GOT3 (cell line): Measurements from ENCODE around the gene SFTA2.
"Not testable (repeated sequence)": the region's sequence is repeated elsewhere in the genome, so short reads cannot be mapped to it uniquely, and the experiment has no call there.

ENCODE experiments used
- DNase-seq: peaks from one replicate; lab custom pipeline; 2025; ENCODE audit warnings: mixed read lengths; lab: John Stamatoyannopoulos, UW

The SFTA2 gene

GRCh38 chr6:30931969-30932645, at the start of gene SFTA2:
Gene SFTA2, minus strand, starts transcription at chr6:30932170. Its CDS starts 74 bp downstream, at chr6:30932096.
- no peak for DNase-seq

GRCh38 chr6:30979690-30980089, 47.7 kb upstream of the SFTA2 start:
- no peak for DNase-seq

- no peak for DNase-seq
These were observed 47.2 kb upstream of the SFTA2 start for GRCh38 chr6:30979141-30979540.

GRCh38 chr6:30974490-30975252, 42.7 kb upstream of the SFTA2 start:
- DNase-seq = no peak

DNA sequence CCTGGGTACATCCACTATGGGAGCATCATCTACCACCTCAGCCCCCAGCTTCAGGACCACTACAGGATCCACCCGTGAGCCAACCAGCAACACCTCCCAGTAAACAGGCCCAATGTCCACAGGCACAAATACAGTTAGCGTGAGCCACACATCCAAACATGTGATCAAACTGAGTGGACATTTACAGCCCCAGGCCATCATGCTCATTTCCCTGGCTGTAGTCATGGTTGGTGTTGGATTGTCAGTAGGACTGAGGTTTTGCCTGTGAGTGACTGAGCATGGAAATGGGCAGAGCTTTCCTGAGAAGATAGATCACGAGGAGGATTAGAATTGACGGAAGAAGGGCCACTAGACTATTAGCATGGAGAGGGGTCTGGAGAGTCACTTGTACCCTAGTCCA, 40.8 kb upstream of the SFTA2 start:
- no peak for DNase-seq

GRCh38 chr6:30970946-30971345, 39.0 kb upstream of the SFTA2 start:
- DNase-seq = no peak

- DNase-seq = not testable (repeated sequence)
These were observed 37.2 kb upstream of the SFTA2 start for GRCh38 chr6:30969171-30969570.

- DNase-seq = no peak
These were observed 34.2 kb upstream of the SFTA2 start for GRCh38 chr6:30966154-30966553.

DNA sequence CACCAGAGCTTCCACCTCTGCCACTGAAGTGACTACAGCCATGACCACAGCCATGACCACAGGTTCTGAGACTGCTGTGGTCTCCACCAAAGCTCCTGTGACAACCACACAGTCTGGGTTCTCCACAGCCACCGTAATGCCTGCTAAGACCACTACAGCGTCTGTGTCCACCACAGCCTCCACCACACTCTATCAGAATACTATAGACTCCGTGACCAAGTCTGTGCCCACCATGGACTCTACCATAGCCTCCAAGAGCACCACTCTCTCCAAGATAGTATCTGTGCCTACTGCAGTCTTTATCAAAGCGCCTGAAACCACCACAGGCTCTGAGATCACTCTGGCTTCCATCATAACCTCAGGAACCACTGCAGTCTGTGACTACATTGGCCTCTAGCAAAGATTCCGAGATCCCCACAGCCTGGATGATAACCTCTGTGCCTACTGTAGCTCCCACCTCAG, 33.2 kb upstream of the SFTA2 start:
- DNase-seq = no peak

GRCh38 chr6:30964075-30964474, 32.1 kb upstream of the SFTA2 start:
- no peak for DNase-seq

- DNase-seq = no peak
These were observed 31.7 kb upstream of the SFTA2 start for GRCh38 chr6:30963641-30964040.

DNA sequence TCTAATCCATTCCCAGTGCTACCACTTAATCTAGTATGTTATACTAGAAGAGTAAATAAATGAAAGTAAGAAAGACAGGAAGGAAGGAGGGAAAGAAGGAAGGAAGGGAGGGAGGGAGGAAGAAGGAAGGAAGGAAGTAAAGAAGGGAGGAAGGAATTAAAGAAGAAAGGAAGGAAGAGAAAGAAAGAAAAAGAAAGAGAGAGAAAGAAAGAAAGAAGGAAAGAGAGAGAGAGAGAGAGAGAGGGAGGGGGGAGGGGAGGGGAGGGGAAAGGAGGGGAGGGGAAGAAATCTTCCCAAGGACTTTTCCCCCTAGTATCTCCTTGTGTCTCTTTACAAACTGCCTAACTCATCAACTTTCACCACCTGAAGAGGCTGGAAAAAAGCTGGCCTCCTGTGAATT, 30.7 kb upstream of the SFTA2 start:
- no peak for DNase-seq

DNA sequence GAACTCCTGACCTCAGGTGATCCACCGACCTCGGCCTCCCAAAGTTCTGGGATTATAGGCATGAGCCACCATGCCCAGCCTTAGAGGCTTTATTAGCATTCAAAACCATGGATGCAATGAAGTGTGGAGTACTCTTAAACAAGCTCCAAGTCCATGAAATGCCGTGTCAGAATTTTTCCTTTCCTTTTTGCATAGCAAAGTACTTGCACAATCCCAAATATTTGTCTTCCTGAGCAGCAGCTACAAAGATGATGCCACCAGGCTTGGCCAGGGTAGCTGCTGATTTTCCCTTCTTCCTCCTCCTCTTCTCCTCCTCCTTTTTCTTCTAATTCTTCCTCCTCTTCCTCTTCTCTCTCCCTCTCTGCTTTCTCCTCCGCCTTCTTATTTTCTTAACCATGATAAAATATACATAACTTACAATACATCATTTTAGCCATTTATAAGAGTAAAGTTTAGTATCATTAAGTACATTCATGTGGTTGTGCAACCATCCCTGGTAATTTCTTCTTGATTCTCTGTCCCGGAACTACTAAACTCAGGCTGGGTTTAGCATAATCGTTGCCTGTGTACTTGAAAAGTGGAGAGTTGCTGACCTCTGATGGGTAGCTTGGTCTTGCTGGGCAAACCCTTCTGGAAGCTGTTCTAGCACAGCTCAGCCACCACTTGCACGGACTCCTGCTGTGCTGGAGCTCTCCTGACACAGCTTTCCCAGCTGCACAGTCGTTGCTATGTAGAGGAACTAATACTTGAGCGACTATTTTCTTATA, 29.1 kb upstream of the SFTA2 start:
- no peak for DNase-seq

- no peak for DNase-seq
These were observed 25.7 kb upstream of the SFTA2 start for GRCh38 chr6:30957716-30958115.

GRCh38 chr6:30955367-30956042, 23.5 kb upstream of the SFTA2 start:
- no peak for DNase-seq

GRCh38 chr6:30954631-30955366, 22.8 kb upstream of the SFTA2 start:
- DNase-seq = no peak

DNA sequence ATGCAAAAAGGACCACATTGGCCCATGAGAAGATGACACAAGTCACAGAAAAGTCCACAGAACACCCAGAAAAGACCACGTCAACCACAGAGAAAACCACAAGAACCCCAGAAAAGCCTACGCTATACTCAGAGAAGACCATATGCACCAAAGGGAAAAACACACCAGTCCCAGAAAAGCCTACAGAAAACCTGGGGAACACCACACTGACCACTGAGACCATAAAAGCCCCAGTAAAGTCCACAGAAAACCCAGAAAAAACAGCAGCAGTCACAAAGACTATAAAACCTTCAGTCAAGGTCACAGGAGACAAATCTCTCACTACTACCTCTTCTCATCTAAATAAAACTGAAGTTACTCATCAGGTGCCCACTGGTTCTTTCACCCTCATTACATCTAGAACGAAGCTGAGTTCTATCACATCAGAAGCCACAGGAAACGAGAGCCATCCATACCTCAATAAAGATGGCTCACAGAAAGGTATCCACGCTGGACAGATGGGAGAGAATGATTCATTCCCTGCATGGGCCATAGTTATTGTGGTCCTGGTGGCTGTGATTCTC, 20.0 kb upstream of the SFTA2 start:
- DNase-seq = no peak

- DNase-seq = no peak
These were observed 16.8 kb upstream of the SFTA2 start for GRCh38 chr6:30948811-30949210.

DNA sequence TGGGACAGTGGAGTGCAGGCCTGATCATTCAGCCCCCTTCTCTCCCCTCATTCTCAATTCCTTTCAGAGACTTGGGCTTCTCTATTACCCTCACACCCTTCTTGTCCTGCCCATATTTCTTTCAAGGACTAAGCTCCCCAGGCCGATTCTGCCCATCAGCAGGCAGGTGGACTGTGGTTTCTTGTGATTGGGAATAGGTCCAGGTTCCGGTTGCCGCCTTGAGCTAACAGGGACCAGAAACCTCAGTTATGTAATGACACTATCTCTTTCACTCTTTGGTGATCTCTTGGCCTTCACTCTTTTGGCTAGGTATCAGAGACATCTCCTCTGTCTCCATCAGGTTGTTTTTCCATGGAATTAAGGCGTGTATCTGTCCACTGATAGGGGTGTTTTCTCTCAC, 15.3 kb upstream of the SFTA2 start:
- DNase-seq = no peak

- no peak for DNase-seq
These were observed 13.3 kb upstream of the SFTA2 start for GRCh38 chr6:30945281-30945680.

DNA sequence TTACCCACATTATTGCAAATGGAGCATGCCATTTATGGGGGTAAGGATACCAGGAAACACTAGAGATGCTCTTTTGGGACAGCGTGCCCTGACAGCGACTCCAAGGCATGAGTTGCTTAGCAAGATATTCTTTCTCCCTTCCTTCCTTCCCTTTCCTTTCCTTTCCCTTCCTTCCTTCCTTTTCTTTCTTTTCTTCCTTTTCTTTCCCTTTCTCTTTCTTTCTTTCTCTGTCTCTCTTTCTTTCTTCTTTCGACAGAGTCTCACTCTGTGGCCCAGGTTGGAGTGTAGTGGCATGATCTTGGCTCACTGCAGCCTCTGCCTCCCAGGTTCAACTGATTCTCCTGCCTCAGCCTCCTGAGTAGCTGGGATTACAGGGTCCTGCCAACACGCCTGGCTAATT, 12.1 kb upstream of the SFTA2 start:
- no peak for DNase-seq
